ENCODE results near the gene IMP3.
"Not testable (repeated sequence)": the region's sequence is repeated elsewhere in the genome, so short reads cannot be mapped to it uniquely, and the experiment has no call there.

The IMP3 gene

GRCh38 chr15:75639709-75640482, at the start of gene IMP3:
Gene IMP3 (minus strand): TSS chr15:75640224. CDS start chr15:75640168, 56 bp downstream.
- DNase-seq, result peak; percentile 92 to 97

GRCh38 chr15:75689429-75689828, 49.4 kb upstream of the IMP3 start:
- DNase-seq, result not testable (repeated sequence)

- no peak for DNase-seq
These were observed 48.8 kb upstream of the IMP3 start for GRCh38 chr15:75688831-75689230.

GRCh38 chr15:75688278-75688557, 48.2 kb upstream of the IMP3 start:
- no peak for DNase-seq

- no peak for DNase-seq
These were observed 47.7 kb upstream of the IMP3 start for GRCh38 chr15:75687486-75688277.

- DNase-seq, result peak; percentile 31 to 63
These were observed 46.2 kb upstream of the IMP3 start for GRCh38 chr15:75686212-75686642.

- no peak for DNase-seq
These were observed 45.2 kb upstream of the IMP3 start for GRCh38 chr15:75685195-75685594.

GRCh38 chr15:75684648-75685047, 44.6 kb upstream of the IMP3 start:
- no peak for DNase-seq

GRCh38 chr15:75683646-75684312, 43.8 kb upstream of the IMP3 start:
- peak; percentile 19 to 61 for DNase-seq

- no peak for DNase-seq
These were observed 42.4 kb upstream of the IMP3 start for GRCh38 chr15:75682181-75683135.

- no peak for DNase-seq
These were observed 40.2 kb upstream of the IMP3 start for GRCh38 chr15:75680007-75680789.

- not testable (repeated sequence) for DNase-seq
These were observed 38.3 kb upstream of the IMP3 start for GRCh38 chr15:75678324-75678690.

- no peak for DNase-seq
These were observed 37.7 kb upstream of the IMP3 start for GRCh38 chr15:75677465-75678323.

- no peak for DNase-seq
These were observed 36.9 kb upstream of the IMP3 start for GRCh38 chr15:75676688-75677464.

GRCh38 chr15:75675579-75676404, 35.8 kb upstream of the IMP3 start:
- DNase-seq, result no peak

GRCh38 chr15:75674366-75674765, 34.3 kb upstream of the IMP3 start:
- DNase-seq, result no peak

GRCh38 chr15:75673426-75674235, 33.6 kb upstream of the IMP3 start:
- DNase-seq, result no peak
